ENCODE measurements around the gene PDCD6IP. TPM values are rescaled to one million over a fixed set of nuclear protein-coding genes. Genes with fewer than 3 reads are reported as not detected.

Gene PDCD6IP
- total and polyA plus RNA-seq, 3 donors from 2014 or later: 160 to 378 (median 305) TPM

- intact Hi-C loops (cut with DNase I; ENCODE audit: low total_unique reads): no loop called here
- 96 to 97% methylated on average over 4 of the region's 4 CpGs for WGBS, 2 donors
Measured at GRCh38 chr3:33858131-33858530, 59.7 kb downstream of the PDCD6IP start.

GRCh38 chr3:33860373-33861050 is 62.1 kb downstream of the PDCD6IP start:
- 78 to 95% methylated on average over 4 of the region's 4 CpGs for WGBS, 2 donors

More at GRCh38 chr3:33858131-33858530, 59.7 kb downstream of the PDCD6IP start:
- Histone ChIP-seq H3K4me1 (no peaks in the 10 kb centered on the region), H3K27me3 (no peaks in the 10 kb centered on the region), H3K27ac (no peak overlapping the region), H3K4me3 (no peak overlapping the region), H3K36me3 (ENCODE audit: low read depth, missing control alignments) (no peaks in the 10 kb centered on the region), H3K9me3 (no peaks in the 10 kb centered on the region)
- TF ChIP-seq CTCF (IDR thresholded peaks at IDR 0.05) (no peak), POLR2A (IDR thresholded peaks at IDR 0.05) (no peak)
- DNase-seq: no peak

GRCh38 chr3:33865133-33865532 is 66.7 kb downstream of the PDCD6IP start:
- Histone ChIP-seq H3K36me3 (ENCODE audit: low read depth, missing control alignments) (no peaks in the 10 kb centered on the region), H3K4me1 (no peaks in the 10 kb centered on the region), H3K27ac (no peak overlapping the region), H3K27me3 (no peaks in the 10 kb centered on the region), H3K9me3 (no peaks in the 10 kb centered on the region), H3K4me3 (no peak overlapping the region)
- intact Hi-C loops (cut with DNase I; ENCODE audit: low total_unique reads): no loop called here
- DNase-seq: no peak
- WGBS, 2 donors: 85 to 87% methylated on average over 4 of the region's 4 CpGs
- TF ChIP-seq CTCF (IDR thresholded peaks at IDR 0.05): no peak
- no peak for TF ChIP-seq POLR2A (IDR thresholded peaks at IDR 0.05)

More at GRCh38 chr3:33860373-33861050, 62.1 kb downstream of the PDCD6IP start:
- TF ChIP-seq POLR2A (IDR thresholded peaks at IDR 0.05) (no peak), CTCF (IDR thresholded peaks at IDR 0.05) (no peak)
- DNase-seq: no peak
- intact Hi-C loops (cut with DNase I; ENCODE audit: low total_unique reads): no loop called here
- Histone ChIP-seq H3K27ac (no peak overlapping the region), H3K4me1 (no peaks in the 10 kb centered on the region), H3K9me3 (no peaks in the 10 kb centered on the region), H3K36me3 (ENCODE audit: low read depth, missing control alignments) (no peaks in the 10 kb centered on the region), H3K27me3 (no peaks in the 10 kb centered on the region), H3K4me3 (no peak overlapping the region)

GRCh38 chr3:33868309-33868708 is 69.9 kb downstream of the PDCD6IP start:
- Histone ChIP-seq H3K9me3 (no peaks in the 10 kb centered on the region), H3K36me3 (ENCODE audit: low read depth, missing control alignments) (no peaks in the 10 kb centered on the region), H3K4me3 (no peak overlapping the region), H3K27me3 (no peaks in the 10 kb centered on the region), H3K27ac (no peak overlapping the region), H3K4me1 (no peaks in the 10 kb centered on the region)
- WGBS, 2 donors: 58 to 61% methylated on average over 1 of the region's 1 CpG
- DNase-seq: no peak
- intact Hi-C loops (cut with DNase I; ENCODE audit: low total_unique reads): no loop called here
- TF ChIP-seq POLR2A (IDR thresholded peaks at IDR 0.05) (no peak), CTCF (IDR thresholded peaks at IDR 0.05) (no peak)

- H3K27ac ChIP-seq: no peak overlapping the region
- 78 to 82% methylated on average over 7 of the region's 7 CpGs for WGBS, 2 donors
- no peak for DNase-seq
- no peak overlapping the region for H3K4me3 ChIP-seq
- no peaks in the 10 kb centered on the region for H3K27me3 ChIP-seq
- TF ChIP-seq POLR2A (IDR thresholded peaks at IDR 0.05) (no peak), CTCF (IDR thresholded peaks at IDR 0.05) (no peak)
- no peaks in the 10 kb centered on the region for H3K9me3 ChIP-seq
- no peaks in the 10 kb centered on the region for H3K36me3 ChIP-seq (ENCODE audit: low read depth, missing control alignments)
- intact Hi-C loops (cut with DNase I; ENCODE audit: low total_unique reads): no loop called here
- H3K4me1 ChIP-seq: no peaks in the 10 kb centered on the region
Measured at GRCh38 chr3:33869977-33870376, 71.5 kb downstream of the PDCD6IP start.

Data from testis (tissue), 3 donors.